HepG2 (cell line): ENCODE measurements around the gene GPM6B.

Experiments
- ATF1 ChIP-seq: IDR thresholded peaks from 2 replicates; pipeline ENCODE4 v1.6.1; 2016; ENCODE audit warnings: mild to moderate bottlenecking, control low read depth
- JUND ChIP-seq: sonication (generic); formaldehyde crosslinking; IDR thresholded peaks from 2 replicates; pipeline ENCODE4 v1.8.0; 2022; ENCODE audit warnings: mild to moderate bottlenecking, missing genetic modification reagents
- SIN3A ChIP-seq: IDR thresholded peaks from 2 replicates; pipeline ENCODE4 v1.6.1; 2011; ENCODE audit warnings: low read depth, mild to moderate bottlenecking, control low read depth, low read length, borderline replicate concordance
- TF ChIP-seq, protein P1 (sequence below): sonication (generic); formaldehyde crosslinking; conservative IDR thresholded peaks from 2 replicates; pipeline ENCODE4 v1.8.0; 2022; ENCODE audit warnings: missing genetic modification reagents
- TF ChIP-seq, protein P2 (sequence below): sonication (generic); formaldehyde crosslinking; IDR thresholded peaks from 2 replicates; pipeline ENCODE4 v1.5.0; 2020; ENCODE audit warnings: mild to moderate bottlenecking, missing genetic modification reagents, moderate library complexity

GRCh38 chrX:13821738-13822137 is 4.8 kb upstream of the GPM6B start:
- no peak for TF ChIP-seq JUND (CRISPR knock-in tag)
- no peak for TF ChIP-seq SIN3A
- TF ChIP-seq ATF1 (CRISPR knock-in tag): no peak
- TF ChIP-seq, protein P1, sequence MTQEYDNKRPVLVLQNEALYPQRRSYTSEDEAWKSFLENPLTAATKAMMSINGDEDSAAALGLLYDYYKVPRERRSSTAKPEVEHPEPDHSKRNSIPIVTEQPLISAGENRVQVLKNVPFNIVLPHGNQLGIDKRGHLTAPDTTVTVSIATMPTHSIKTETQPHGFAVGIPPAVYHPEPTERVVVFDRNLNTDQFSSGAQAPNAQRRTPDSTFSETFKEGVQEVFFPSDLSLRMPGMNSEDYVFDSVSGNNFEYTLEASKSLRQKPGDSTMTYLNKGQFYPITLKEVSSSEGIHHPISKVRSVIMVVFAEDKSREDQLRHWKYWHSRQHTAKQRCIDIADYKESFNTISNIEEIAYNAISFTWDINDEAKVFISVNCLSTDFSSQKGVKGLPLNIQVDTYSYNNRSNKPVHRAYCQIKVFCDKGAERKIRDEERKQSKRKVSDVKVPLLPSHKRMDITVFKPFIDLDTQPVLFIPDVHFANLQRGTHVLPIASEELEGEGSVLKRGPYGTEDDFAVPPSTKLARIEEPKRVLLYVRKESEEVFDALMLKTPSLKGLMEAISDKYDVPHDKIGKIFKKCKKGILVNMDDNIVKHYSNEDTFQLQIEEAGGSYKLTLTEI (CRISPR knock-in tag): no peak
- TF ChIP-seq, protein P2, sequence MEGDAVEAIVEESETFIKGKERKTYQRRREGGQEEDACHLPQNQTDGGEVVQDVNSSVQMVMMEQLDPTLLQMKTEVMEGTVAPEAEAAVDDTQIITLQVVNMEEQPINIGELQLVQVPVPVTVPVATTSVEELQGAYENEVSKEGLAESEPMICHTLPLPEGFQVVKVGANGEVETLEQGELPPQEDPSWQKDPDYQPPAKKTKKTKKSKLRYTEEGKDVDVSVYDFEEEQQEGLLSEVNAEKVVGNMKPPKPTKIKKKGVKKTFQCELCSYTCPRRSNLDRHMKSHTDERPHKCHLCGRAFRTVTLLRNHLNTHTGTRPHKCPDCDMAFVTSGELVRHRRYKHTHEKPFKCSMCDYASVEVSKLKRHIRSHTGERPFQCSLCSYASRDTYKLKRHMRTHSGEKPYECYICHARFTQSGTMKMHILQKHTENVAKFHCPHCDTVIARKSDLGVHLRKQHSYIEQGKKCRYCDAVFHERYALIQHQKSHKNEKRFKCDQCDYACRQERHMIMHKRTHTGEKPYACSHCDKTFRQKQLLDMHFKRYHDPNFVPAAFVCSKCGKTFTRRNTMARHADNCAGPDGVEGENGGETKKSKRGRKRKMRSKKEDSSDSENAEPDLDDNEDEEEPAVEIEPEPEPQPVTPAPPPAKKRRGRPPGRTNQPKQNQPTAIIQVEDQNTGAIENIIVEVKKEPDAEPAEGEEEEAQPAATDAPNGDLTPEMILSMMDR (CRISPR knock-in tag): no peak
